GM12873 (cell line): ENCODE measurements around the gene SEPTIN5.

Experiments used
- CTCF ChIP-seq: IDR thresholded peaks from 2 replicates; pipeline ENCODE4 v1.5.1; 2012; ENCODE audit warnings: low read depth, mild to moderate bottlenecking, moderate library complexity, low read length, control low read depth; ENCODE audit not compliant: insufficient read depth; ENCODE audit errors: missing control alignments

The SEPTIN5 gene

GRCh38 chr22:19721330-19722177, 7.3 kb downstream of the SEPTIN5 start:
- TF ChIP-seq CTCF = no peak

- no peak for TF ChIP-seq CTCF
These were observed 8.1 kb downstream of the SEPTIN5 start for GRCh38 chr22:19722178-19722981.

GRCh38 chr22:19722982-19723231, 8.6 kb downstream of the SEPTIN5 start:
- no peak for TF ChIP-seq CTCF

GRCh38 chr22:19723232-19723982, 9.1 kb downstream of the SEPTIN5 start, which contains the start of gene GP1BB:
Gene GP1BB, plus strand, starts transcription at chr22:19723539. Its CDS starts 31 bp downstream, at chr22:19723570.
- TF ChIP-seq CTCF = peak; percentile 25

GRCh38 chr22:19723983-19724827, 9.9 kb downstream of the SEPTIN5 start:
- peak; percentile 36 for TF ChIP-seq CTCF

GRCh38 chr22:19724927-19725661, 10.8 kb downstream of the SEPTIN5 start:
- TF ChIP-seq CTCF = no peak
